Endothelial cell of umbilical vein (primary cell): Measurements from ENCODE around the gene SLC66A2. TPM values are rescaled to one million over a fixed set of nuclear protein-coding genes. Genes with fewer than 3 reads are reported as not detected.

Source experiments
- BruUV-seq: library from RNA; stranded (reverse); fragments of 400-500 nt; replicated peaks from 2 replicates; lab custom pipeline; 2021; lab: Mats Ljungman, UMichigan
- CTCF ChIA-PET: fragments of 300-600, 350-600 bp; sonication (Branson Sonifier 250); formaldehyde crosslinking; loops from one replicate; lab custom pipeline; 2021; ENCODE audit warnings: antibody characterized with exemption, inconsistent platforms; lab: Charles Lee
- POLR2A ChIA-PET: fragments of 300-600, 350-600 bp; sonication (Branson Sonifier 250); formaldehyde crosslinking; loops from one replicate; lab custom pipeline; 2021; ENCODE audit warnings: antibody characterized with exemption, inconsistent platforms; lab: Charles Lee
- DNase-seq: peaks from one replicate; pipeline ENCODE4 v3.0.0-alpha.2; 2011; ENCODE audit warnings: low read depth, low spot score
- FAIRE-seq: peaks from 2 replicates; lab custom pipeline; 2011; peaks lifted over from hg19 to GRCh38; lab: Jason Lieb, UNC
- H2AFZ ChIP-seq: 2 replicates; pipeline ENCODE4 v1.6.0; 2012; ENCODE audit warnings: low read depth, low read length, control low read depth, inconsistent platforms
- H3K27ac ChIP-seq: 2 replicates; pipeline ENCODE4 v1.5.1; 2011; ENCODE audit warnings: low read depth, mild to moderate bottlenecking, control low read depth, low read length, moderate library complexity; ENCODE audit not compliant: insufficient read depth
- H3K27me3 ChIP-seq, 2 experiments: 2 replicates each; pipeline versions ENCODE4 v1.6.0 to v1.6.1; 2011; ENCODE audit warnings: low read length in 2 of 2, mixed read lengths in 1 of 2; ENCODE audit not compliant: control insufficient read depth in 2 of 2, insufficient read depth in 2 of 2
- H3K36me3 ChIP-seq, 2 experiments: 2 replicates in 1 of 2; 3 replicates in 1 of 2; pipeline ENCODE4 v1.5.1; 2011; ENCODE audit warnings: low read length in 2 of 2, mild to moderate bottlenecking in 1 of 2, moderate library complexity in 1 of 2; ENCODE audit not compliant: control insufficient read depth in 2 of 2, insufficient read depth in 2 of 2; ENCODE audit errors: extremely low read depth in 1 of 2
- H3K4me1 ChIP-seq: 3 replicates; pipeline ENCODE4 v1.5.1; 2011; ENCODE audit warnings: mild to moderate bottlenecking, low read length; ENCODE audit not compliant: control insufficient read depth, insufficient read depth; ENCODE audit errors: extremely low read depth
- H3K4me2 ChIP-seq: 2 replicates; pipeline ENCODE4 v1.6.1; 2011; ENCODE audit warnings: low read length, control low read depth, mixed read lengths; ENCODE audit not compliant: insufficient read depth
- H3K4me3 ChIP-seq, 3 experiments: fragments of 200-600 bp in 1 of 3; sonication (generic), shearing (Covaris generic) in 1 of 3; replicated peaks in 1 of 3; 2 replicates each; pipeline ENCODE4 v1.5.1; 2011 to 2016; ENCODE audit warnings: control low read depth in 3 of 3, low read length in 3 of 3, mild to moderate bottlenecking in 2 of 3, inconsistent platforms in 1 of 3, low read depth in 1 of 3, moderate library complexity in 1 of 3; ENCODE audit not compliant: insufficient read depth in 1 of 3
- H3K79me2 ChIP-seq: 2 replicates; pipeline ENCODE4 v1.6.0; 2012; ENCODE audit warnings: low read length, inconsistent platforms; ENCODE audit not compliant: control insufficient read depth, insufficient read depth
- H3K9ac ChIP-seq: replicated peaks from 2 replicates; pipeline ENCODE3; 2011; ENCODE audit warnings: low read length, control low read depth; ENCODE audit not compliant: insufficient read depth; ENCODE audit errors: extremely low read depth
- H3K9me1 ChIP-seq: replicated peaks from 3 replicates; pipeline ENCODE4 v1.6.0; 2011; ENCODE audit warnings: mild to moderate bottlenecking, low read length; ENCODE audit not compliant: control insufficient read depth, insufficient read depth; ENCODE audit errors: extremely low read depth
- H3K9me3 ChIP-seq: replicated peaks from 2 replicates; pipeline ENCODE4 v1.5.1; 2012; ENCODE audit warnings: low read length, inconsistent platforms; ENCODE audit not compliant: control insufficient read depth, insufficient read depth
- H4K20me1 ChIP-seq: replicated peaks from 2 replicates; pipeline ENCODE3; 2011; ENCODE audit warnings: mild to moderate bottlenecking, low read length; ENCODE audit not compliant: control insufficient read depth, insufficient read depth; ENCODE audit errors: extremely low read depth
- EZH2 ChIP-seq: IDR thresholded peaks from 2 replicates; pipeline ENCODE4 v1.6.1; 2012; ENCODE audit warnings: borderline replicate concordance, low read depth, mild to moderate bottlenecking, moderate library complexity, low read length, inconsistent platforms; ENCODE audit not compliant: severe bottlenecking
- FOS ChIP-seq: IDR thresholded peaks from 2 replicates; pipeline ENCODE4 v1.6.1; 2011; ENCODE audit warnings: mild to moderate bottlenecking, low read length, moderate library complexity, borderline replicate concordance; ENCODE audit not compliant: insufficient read depth
- GATA2 ChIP-seq: IDR thresholded peaks from 2 replicates; pipeline ENCODE4 v1.7.0; 2011; ENCODE audit warnings: low read depth, mild to moderate bottlenecking, moderate library complexity, mixed read lengths, low read length; ENCODE audit not compliant: insufficient read length, insufficient read depth
- JUN ChIP-seq: IDR thresholded peaks from 2 replicates; pipeline ENCODE4 v1.6.1; 2011; ENCODE audit warnings: borderline replicate concordance, low read depth; ENCODE audit not compliant: insufficient read length, insufficient read depth
- MYC ChIP-seq: IDR thresholded peaks from one replicate; pipeline ENCODE4 v1.6.1; 2011; ENCODE audit warnings: mild to moderate bottlenecking, low read depth, low read length
- POLR2A ChIP-seq: IDR thresholded peaks from 2 replicates; pipeline ENCODE4 v1.6.1; 2012; ENCODE audit warnings: low read depth, mild to moderate bottlenecking, control low read depth, low read length
- POLR2AphosphoS5 ChIP-seq: IDR thresholded peaks from 2 replicates; pipeline ENCODE4 v1.6.1; 2012; ENCODE audit warnings: low read depth, mild to moderate bottlenecking, control low read depth, low read length, moderate library complexity; ENCODE audit not compliant: insufficient read depth
- dilution Hi-C: fragments of 300-500 bp; cut with MboI; formaldehyde crosslinking; loops from one replicate; pipeline ENCODE4 v1.15.0; 2019; ENCODE audit warnings: low sequenced_read_pairs; ENCODE audit not compliant: extremely low pct_ligation_motif_present
- intact Hi-C: fragments of 100-400 bp; cut with micrococcal nuclease; formaldehyde crosslinking; loops from one replicate; pipeline ENCODE4 v1.10.0; 2022
- polyA plus RNA-seq, 4 experiments: library from polyadenylated mRNA; depleted of rRNA in 3 of 4; stranded (reverse) in 3 of 4; unstranded in 1 of 4; fragments of >200 nt; gene quantifications; 2 replicates each; pipeline versions ENCODE4 v1.2.1 to v1.2.3, GENCODE V29; 2011 to 2012; ENCODE audit warnings: missing spikeins in 1 of 4
- total RNA-seq: library from RNA; stranded (reverse); gene quantifications from 2 replicates; pipeline ENCODE4 v1.2.3, GENCODE V29; 2021
- TF ChIP-seq, protein P1 (sequence below): IDR thresholded peaks from 2 replicates; pipeline ENCODE4 v1.6.1; 2011; ENCODE audit not compliant: insufficient read depth, insufficient read length
- TF ChIP-seq, protein P2 (sequence below), 2 donors: IDR thresholded peaks; 1 replicate in 1 of 2; 2 replicates in 1 of 2; pipeline ENCODE4 v1.5.1; 2011; ENCODE audit warnings: low read length in 2 of 2, mild to moderate bottlenecking in 2 of 2, moderate library complexity in 2 of 2, control low read depth in 1 of 2, inconsistent platforms in 1 of 2, low read depth in 1 of 2; ENCODE audit not compliant: insufficient read depth in 1 of 2; ENCODE audit errors: extremely low read depth in 1 of 2

The SLC66A2 gene
- total and polyA plus RNA-seq, 2 donors (not counting 3 experiments of a cell fraction or from before 2014, with no cell fraction given) = 32.5 to 37.1 TPM

DNA sequence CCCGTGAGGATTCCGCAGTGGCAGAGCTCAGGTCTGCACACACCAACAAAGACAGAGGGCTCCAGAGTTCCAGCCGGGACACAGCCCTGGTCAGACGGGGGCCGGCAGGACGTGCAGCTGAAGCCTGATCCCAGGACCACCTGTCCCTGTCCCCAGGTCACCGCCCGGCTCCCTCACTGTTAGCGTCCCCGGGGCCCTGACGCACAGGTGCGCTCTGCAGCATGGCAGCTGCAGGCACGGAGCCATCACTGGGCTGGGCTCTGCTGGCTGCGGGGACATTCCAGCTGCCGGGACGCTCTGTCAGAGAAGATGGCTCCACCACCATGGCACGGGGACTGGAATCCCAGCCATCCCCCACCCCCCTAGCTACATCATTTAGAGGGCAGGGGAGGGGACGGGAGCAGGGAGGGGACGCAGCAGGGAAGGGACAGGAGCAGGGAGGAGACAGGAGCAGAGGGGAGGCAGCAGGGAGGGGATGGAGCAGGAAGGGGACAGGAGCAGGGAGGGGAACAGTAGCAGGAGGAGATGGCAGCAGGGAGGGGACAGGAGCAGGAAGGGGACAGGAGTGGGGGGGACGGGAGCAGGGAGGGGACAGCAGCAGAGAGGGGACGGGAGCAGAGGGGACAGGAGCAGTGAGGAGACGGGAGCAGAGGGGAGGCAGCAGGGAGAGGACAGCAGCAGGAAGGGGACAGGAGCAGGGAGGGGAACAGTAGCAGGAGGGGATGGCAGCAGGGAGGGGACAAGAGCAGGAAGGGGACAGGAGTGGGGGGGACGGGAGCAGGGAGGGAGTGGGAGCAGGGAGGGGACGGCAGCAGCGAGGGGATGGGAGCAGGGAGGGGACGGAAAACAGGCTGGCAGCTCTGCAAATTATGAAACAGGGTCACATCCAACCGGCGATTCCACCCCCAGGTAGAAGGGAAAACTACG lies 39.8 kb downstream of the SLC66A2 start:
- no peaks in the 10 kb centered on the region for H3K4me1 ChIP-seq
- no TSS peak for BruUV-seq
- no peak overlapping the region for H3K4me2 ChIP-seq
- FAIRE-seq = no peak
- H3K9ac ChIP-seq = no peak overlapping the region
- no peaks in the 10 kb centered on the region for H3K9me3 ChIP-seq
- DNase-seq = no peak
- TF ChIP-seq GATA2 (no peak), JUN (no peak), FOS (no peak), EZH2 (no peak), MYC (no peak), POLR2AphosphoS5 (no peak), POLR2A (no peak)
- TF ChIP-seq, protein P1, sequence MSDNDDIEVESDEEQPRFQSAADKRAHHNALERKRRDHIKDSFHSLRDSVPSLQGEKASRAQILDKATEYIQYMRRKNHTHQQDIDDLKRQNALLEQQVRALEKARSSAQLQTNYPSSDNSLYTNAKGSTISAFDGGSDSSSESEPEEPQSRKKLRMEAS = no peak
- TF ChIP-seq, protein P2, sequence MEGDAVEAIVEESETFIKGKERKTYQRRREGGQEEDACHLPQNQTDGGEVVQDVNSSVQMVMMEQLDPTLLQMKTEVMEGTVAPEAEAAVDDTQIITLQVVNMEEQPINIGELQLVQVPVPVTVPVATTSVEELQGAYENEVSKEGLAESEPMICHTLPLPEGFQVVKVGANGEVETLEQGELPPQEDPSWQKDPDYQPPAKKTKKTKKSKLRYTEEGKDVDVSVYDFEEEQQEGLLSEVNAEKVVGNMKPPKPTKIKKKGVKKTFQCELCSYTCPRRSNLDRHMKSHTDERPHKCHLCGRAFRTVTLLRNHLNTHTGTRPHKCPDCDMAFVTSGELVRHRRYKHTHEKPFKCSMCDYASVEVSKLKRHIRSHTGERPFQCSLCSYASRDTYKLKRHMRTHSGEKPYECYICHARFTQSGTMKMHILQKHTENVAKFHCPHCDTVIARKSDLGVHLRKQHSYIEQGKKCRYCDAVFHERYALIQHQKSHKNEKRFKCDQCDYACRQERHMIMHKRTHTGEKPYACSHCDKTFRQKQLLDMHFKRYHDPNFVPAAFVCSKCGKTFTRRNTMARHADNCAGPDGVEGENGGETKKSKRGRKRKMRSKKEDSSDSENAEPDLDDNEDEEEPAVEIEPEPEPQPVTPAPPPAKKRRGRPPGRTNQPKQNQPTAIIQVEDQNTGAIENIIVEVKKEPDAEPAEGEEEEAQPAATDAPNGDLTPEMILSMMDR (IDR thresholded peaks at IDR 0.05; ENCODE audit: extremely low read depth in 1 of 2, insufficient read depth in 1 of 2, low read depth in 1 of 2, low read length in 2 of 2) = no peak
- ChIA-PET CTCF (no interaction called here), POLR2A (no interaction called here)
- H3K27ac ChIP-seq = no peak overlapping the region
- H3K27me3 ChIP-seq = no peaks in the 10 kb centered on the region
- no peak overlapping the region for H2AFZ ChIP-seq
- H3K79me2 ChIP-seq = no peaks in the 10 kb centered on the region
- H3K9me1 ChIP-seq = no peaks in the 10 kb centered on the region
- dilution Hi-C loops = no loop called here
- H4K20me1 ChIP-seq = no peaks in the 10 kb centered on the region
- intact Hi-C loops = no loop called here
- H3K4me3 ChIP-seq = no peak overlapping the region
- H3K36me3 ChIP-seq = peaks cover 0 to 1% of the 10 kb centered on the region in 2 experiments
